H1 (cell line): Measurements from ENCODE around the gene C16orf46. TPM values are rescaled to one million over a fixed set of nuclear protein-coding genes. Genes with fewer than 3 reads are reported as not detected.

Source experiments
- CTCF ChIA-PET: fragments of 300-600 bp; sonication (Branson Sonifier 250); formaldehyde crosslinking; loops from one replicate; lab custom pipeline; 2021; ENCODE audit not compliant: partially characterized antibody; lab: Charles Lee
- POLR2A ChIA-PET: fragments of 300-600 bp; sonication (Branson Sonifier 250); formaldehyde crosslinking; loops from one replicate; lab custom pipeline; 2021; ENCODE audit warnings: inconsistent platforms; ENCODE audit not compliant: partially characterized antibody; lab: Charles Lee
- DNase-seq, 2 experiments: peaks; one replicate each; pipeline versions ENCODE4 v3.0.0 to v3.0.0-alpha.2; 2010 to 2022; ENCODE audit warnings: low spot score in 2 of 2, low read depth in 1 of 2, mixed read lengths in 1 of 2
- FAIRE-seq: peaks from 2 replicates; lab custom pipeline; 2011; peaks lifted over from hg19 to GRCh38; lab: Jason Lieb, UNC
- H2AFZ ChIP-seq: 2 replicates; pipeline ENCODE4 v1.8.1; 2012; ENCODE audit warnings: low read length, inconsistent platforms
- H2AK5ac ChIP-seq: 2 replicates; pipeline ENCODE4 v1.6.1; 2013; ENCODE audit warnings: low read depth, low read length
- H2BK120ac ChIP-seq: replicated peaks from 2 replicates; pipeline ENCODE3; 2013; ENCODE audit warnings: low read depth, low read length, inconsistent platforms
- H2BK12ac ChIP-seq: 2 replicates; pipeline ENCODE4 v1.6.1; 2013; ENCODE audit warnings: low read depth, low read length
- H2BK15ac ChIP-seq: 2 replicates; pipeline ENCODE4 v1.6.1; 2013; ENCODE audit warnings: low read length
- H2BK20ac ChIP-seq: 2 replicates; pipeline ENCODE4 v1.6.1; 2013; ENCODE audit warnings: low read length
- H2BK5ac ChIP-seq: 2 replicates; pipeline ENCODE4 v1.6.1; 2013; ENCODE audit warnings: low read depth, low read length
- H3K14ac ChIP-seq: 2 replicates; pipeline ENCODE4 v1.6.1; 2013; ENCODE audit warnings: inconsistent platforms; ENCODE audit not compliant: insufficient read length
- H3K18ac ChIP-seq: 2 replicates; pipeline ENCODE4 v1.6.1; 2013; ENCODE audit warnings: low read length; ENCODE audit errors: extremely low read depth
- H3K23ac ChIP-seq: 2 replicates; pipeline ENCODE4 v1.6.1; 2013; ENCODE audit warnings: inconsistent platforms; ENCODE audit not compliant: insufficient read length
- H3K23me2 ChIP-seq: 2 replicates; pipeline ENCODE4 v1.6.1; 2013; ENCODE audit warnings: low read depth, low read length
- H3K27ac ChIP-seq: 2 replicates; pipeline ENCODE4 v1.6.1; 2011; ENCODE audit warnings: low read depth, low read length, inconsistent platforms
- H3K27me3 ChIP-seq, 4 experiments: replicated peaks in 1 of 4; 1 replicate in 1 of 4; 2 replicates in 3 of 4; pipeline versions ENCODE4 v1.6.1 to v1.8.1; 2011 to 2013; ENCODE audit warnings: low read length in 3 of 4, mild to moderate bottlenecking in 3 of 4, inconsistent platforms in 2 of 4, mixed read lengths in 2 of 4, moderate library complexity in 1 of 4; ENCODE audit not compliant: control insufficient read depth in 3 of 4, insufficient read depth in 3 of 4; ENCODE audit errors: extremely low read depth in 1 of 4
- H3K36me3 ChIP-seq, 4 experiments: 2 replicates each; pipeline versions ENCODE4 v1.6.1 to v1.8.1; 2011 to 2013; ENCODE audit warnings: mild to moderate bottlenecking in 4 of 4, low read length in 3 of 4, moderate library complexity in 2 of 4, control low read depth in 1 of 4, inconsistent platforms in 1 of 4; ENCODE audit not compliant: insufficient read depth in 4 of 4, control insufficient read depth in 2 of 4
- H3K4ac ChIP-seq: replicated peaks from 2 replicates; pipeline ENCODE3; 2013; ENCODE audit warnings: low read length, low read depth, mixed read lengths, inconsistent platforms; ENCODE audit not compliant: insufficient read length
- H3K4me1 ChIP-seq, 4 experiments: replicated peaks in 1 of 4; 1 replicate in 1 of 4; 2 replicates in 3 of 4; pipeline versions ENCODE4 v1.6.1 to v1.8.1; 2011 to 2013; ENCODE audit warnings: low read length in 3 of 4, inconsistent platforms in 2 of 4, mixed read lengths in 1 of 4; ENCODE audit not compliant: insufficient read depth in 4 of 4, control insufficient read depth in 3 of 4
- H3K4me2 ChIP-seq, 2 experiments: 2 replicates each; pipeline versions ENCODE4 v1.6.1 to v1.8.1; 2011 to 2013; ENCODE audit warnings: low read depth in 2 of 2, low read length in 2 of 2, control low read depth in 1 of 2, inconsistent platforms in 1 of 2, mild to moderate bottlenecking in 1 of 2; ENCODE audit not compliant: insufficient read depth in 1 of 2
- H3K4me3 ChIP-seq, 4 experiments: fragments of 200-600, 300-600 bp in 1 of 4; sonication (generic), shearing (Covaris generic), sonication (Bioruptor Twin) in 1 of 4; 2 replicates each; pipeline versions ENCODE4 v1.5.1 to v1.8.1; 2011 to 2016; ENCODE audit warnings: low read length in 4 of 4, low read depth in 3 of 4, control low read depth in 2 of 4, inconsistent platforms in 2 of 4, mild to moderate bottlenecking in 2 of 4, mixed read lengths in 1 of 4, moderate library complexity in 1 of 4; ENCODE audit not compliant: insufficient read depth in 2 of 4; ENCODE audit errors: extremely low read depth in 1 of 4
- H3K56ac ChIP-seq: replicated peaks from 2 replicates; pipeline ENCODE3; 2013; ENCODE audit warnings: low read depth, mild to moderate bottlenecking, mixed read lengths, low read length, inconsistent platforms; ENCODE audit not compliant: insufficient read length
- H3K79me1 ChIP-seq: 2 replicates; pipeline ENCODE4 v1.6.1; 2013; ENCODE audit warnings: low read depth, low read length, control low read depth
- H3K79me2 ChIP-seq, 2 experiments: 2 replicates each; pipeline versions ENCODE4 v1.6.1 to v1.8.1; 2012 to 2013; ENCODE audit warnings: low read length in 2 of 2, mild to moderate bottlenecking in 2 of 2, inconsistent platforms in 1 of 2; ENCODE audit not compliant: insufficient read depth in 2 of 2, control insufficient read depth in 1 of 2
- H3K9ac ChIP-seq, 4 experiments: replicated peaks in 1 of 4; 1 replicate in 1 of 4; 2 replicates in 3 of 4; pipeline versions ENCODE4 v1.6.1 to v1.8.1; 2011 to 2013; ENCODE audit warnings: low read depth in 3 of 4, low read length in 3 of 4, control low read depth in 2 of 4, mild to moderate bottlenecking in 2 of 4, moderate library complexity in 2 of 4, inconsistent platforms in 1 of 4; ENCODE audit errors: extremely low read depth in 1 of 4
- H3K9me3 ChIP-seq, 2 experiments: 2 replicates each; pipeline versions ENCODE4 v1.6.1 to v1.8.1; 2012 to 2013; ENCODE audit warnings: mild to moderate bottlenecking in 2 of 2, moderate library complexity in 2 of 2, control low read depth in 1 of 2, inconsistent platforms in 1 of 2, low read depth in 1 of 2, low read length in 1 of 2, mixed read lengths in 1 of 2; ENCODE audit not compliant: insufficient read depth in 2 of 2
- H4K20me1 ChIP-seq, 2 experiments: replicated peaks in 1 of 2; 2 replicates each; pipeline versions ENCODE3 to v1.8.1; 2011 to 2013; ENCODE audit warnings: inconsistent platforms in 2 of 2, low read length in 2 of 2, mild to moderate bottlenecking in 1 of 2; ENCODE audit not compliant: insufficient read depth in 2 of 2, control insufficient read depth in 1 of 2
- H4K5ac ChIP-seq: 2 replicates; pipeline ENCODE4 v1.6.1; 2013; ENCODE audit warnings: low read length, low read depth, mixed read lengths, inconsistent platforms; ENCODE audit not compliant: insufficient read length
- H4K8ac ChIP-seq: 2 replicates; pipeline ENCODE4 v1.8.0; 2013; ENCODE audit warnings: mild to moderate bottlenecking, moderate library complexity, low read length, inconsistent platforms; ENCODE audit not compliant: insufficient read depth; ENCODE audit errors: extremely low read depth
- H4K91ac ChIP-seq: replicated peaks from 2 replicates; pipeline ENCODE3; 2013; ENCODE audit warnings: low read length, mixed read lengths, inconsistent platforms; ENCODE audit not compliant: insufficient read length
- KDM5A ChIP-seq: fragments of 200-600 bp; IDR thresholded peaks from 2 replicates; pipeline ENCODE4 v1.7.1; 2012; ENCODE audit warnings: mild to moderate bottlenecking, low read length, inconsistent platforms, mixed read lengths
- PHF8 ChIP-seq: fragments of 200-600 bp; sonication (generic); conservative IDR thresholded peaks from 2 replicates; pipeline ENCODE4 v1.7.1; 2012; ENCODE audit warnings: low read depth, mild to moderate bottlenecking, inconsistent platforms, low read length, moderate library complexity
- POU5F1 ChIP-seq: IDR thresholded peaks from 2 replicates; pipeline ENCODE4 v1.6.1; 2011; ENCODE audit warnings: low read depth, mild to moderate bottlenecking, low read length, moderate library complexity
- RXRA ChIP-seq: IDR thresholded peaks from 2 replicates; pipeline ENCODE4 v1.6.1; 2011; ENCODE audit warnings: low read depth, mild to moderate bottlenecking, low read length, moderate library complexity; ENCODE audit not compliant: insufficient read depth
- WGBS, 2 experiments: shearing (Covaris generic) in 1 of 2; methylation state at CpG; one replicate each; pipeline versions ENCODE4 v1.1.6 to v1.1.7; 2013 to 2015; ENCODE audit warnings: low lambda C conversion rate in 2 of 2, mixed read lengths in 2 of 2, inconsistent platforms in 1 of 2, low coverage in 1 of 2, missing lambda C conversion rate in 1 of 2; ENCODE audit not compliant: insufficient replicate concordance in 2 of 2, insufficient coverage in 1 of 2, insufficient read length in 1 of 2; ENCODE audit errors: extremely low coverage in 1 of 2, missing lambda C conversion rate in 1 of 2; 5-methylcytosine and 5-hydroxymethylcytosine counted together
- polyA plus RNA-seq, 7 experiments: library from polyadenylated mRNA; depleted of rRNA in 3 of 7; stranded (reverse) in 5 of 7; unstranded in 2 of 7; fragments of >200 nt in 5 of 7; fragments of 200-250 nt in 2 of 7; gene quantifications; 1 replicate in 5 of 7; 2 replicates in 1 of 7; 4 replicates in 1 of 7; pipeline versions ENCODE4 v1.2.1 to v1.2.3, GENCODE V29; 2011 to 2013; ENCODE audit warnings: missing spikeins in 2 of 7, mixed read lengths in 2 of 7
- total RNA-seq: library from RNA; stranded (reverse); fragmentation: NEBNext Ultra II Directional; extraction: Animal tissue kit (Norgen Biotek cat#: 25700); gene quantifications from 2 replicates; pipeline ENCODE4 v1.2.1, GENCODE V29; 2021
- TF ChIP-seq, protein P1 (sequence below), 3 experiments: IDR thresholded peaks; 1 replicate in 2 of 3; 2 replicates in 1 of 3; pipeline versions ENCODE4 v1.5.1 to v1.6.1; 2011; ENCODE audit warnings: low read length in 3 of 3, mild to moderate bottlenecking in 3 of 3, inconsistent platforms in 2 of 3, low read depth in 1 of 3, moderate library complexity in 1 of 3; ENCODE audit not compliant: insufficient read depth in 1 of 3; ENCODE audit errors: control extremely low read depth in 1 of 3
- TF ChIP-seq, protein P2 (sequence below): IDR thresholded peaks from 2 replicates; pipeline ENCODE4 v1.6.1; 2012; ENCODE audit warnings: low read length, inconsistent platforms

Gene C16orf46
- total and polyA plus RNA-seq, 2 of the 8 experiments (the other 6 are each of a cell fraction or from before 2014, with no cell fraction given), result 0.48 to 0.60 TPM

DNA sequence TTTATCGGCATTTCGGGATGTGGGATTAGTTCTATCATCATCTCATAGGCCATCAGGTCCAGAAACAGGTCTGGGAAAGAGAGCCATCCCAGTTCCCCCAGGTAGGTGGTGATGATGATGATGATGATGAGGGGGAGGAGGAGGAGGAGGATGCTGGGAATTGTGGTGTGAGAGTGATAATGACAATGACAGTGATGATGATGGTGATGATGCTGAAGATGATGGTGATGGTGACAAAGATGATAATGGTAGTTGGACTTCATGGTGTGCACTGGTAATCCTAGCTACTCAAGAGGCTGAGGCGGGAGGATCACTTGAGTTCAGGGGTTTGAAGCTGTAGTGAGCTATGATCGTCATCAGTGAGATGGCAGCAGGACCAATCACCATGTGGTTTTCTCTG, 35.4 kb upstream of the C16orf46 start:
- Histone ChIP-seq H3K14ac (no peak overlapping the region), H3K36me3 (no peaks in the 10 kb centered on the region), H3K27ac (no peak overlapping the region), H2BK120ac (no peak overlapping the region), H3K23ac (no peak overlapping the region), H3K9me3 (no peaks in the 10 kb centered on the region), H3K79me2 (no peaks in the 10 kb centered on the region), H4K91ac (no peak overlapping the region), H2AK5ac (no peak overlapping the region), H4K5ac (no peak overlapping the region), H4K20me1 (no peaks in the 10 kb centered on the region), H2BK15ac (no peak overlapping the region), H2AFZ (no peak overlapping the region), H2BK20ac (no peak overlapping the region), H4K8ac (no peak overlapping the region), H3K23me2 (no peaks in the 10 kb centered on the region), H3K56ac (no peak overlapping the region), H2BK5ac (no peak overlapping the region), H3K4ac (no peak overlapping the region), H3K4me1 (no peaks in the 10 kb centered on the region), H3K9ac (no peak overlapping the region), H3K27me3 (no peaks in the 10 kb centered on the region), H2BK12ac (no peak overlapping the region), H3K4me3 (no peak overlapping the region), H3K4me2 (no peak overlapping the region), H3K18ac (no peak overlapping the region), H3K79me1 (no peaks in the 10 kb centered on the region)
- WGBS, 2 experiments, result 89% methylated on average over 4 of the region's 4 CpGs; no CpG with 5 or more reads in 1 of the 2 experiments
- FAIRE-seq (no peak), DNase-seq (no peak)
- TF ChIP-seq KDM5A (no peak), PHF8 (no peak), RXRA (no peak), POU5F1 (no peak)
- TF ChIP-seq, protein P1, sequence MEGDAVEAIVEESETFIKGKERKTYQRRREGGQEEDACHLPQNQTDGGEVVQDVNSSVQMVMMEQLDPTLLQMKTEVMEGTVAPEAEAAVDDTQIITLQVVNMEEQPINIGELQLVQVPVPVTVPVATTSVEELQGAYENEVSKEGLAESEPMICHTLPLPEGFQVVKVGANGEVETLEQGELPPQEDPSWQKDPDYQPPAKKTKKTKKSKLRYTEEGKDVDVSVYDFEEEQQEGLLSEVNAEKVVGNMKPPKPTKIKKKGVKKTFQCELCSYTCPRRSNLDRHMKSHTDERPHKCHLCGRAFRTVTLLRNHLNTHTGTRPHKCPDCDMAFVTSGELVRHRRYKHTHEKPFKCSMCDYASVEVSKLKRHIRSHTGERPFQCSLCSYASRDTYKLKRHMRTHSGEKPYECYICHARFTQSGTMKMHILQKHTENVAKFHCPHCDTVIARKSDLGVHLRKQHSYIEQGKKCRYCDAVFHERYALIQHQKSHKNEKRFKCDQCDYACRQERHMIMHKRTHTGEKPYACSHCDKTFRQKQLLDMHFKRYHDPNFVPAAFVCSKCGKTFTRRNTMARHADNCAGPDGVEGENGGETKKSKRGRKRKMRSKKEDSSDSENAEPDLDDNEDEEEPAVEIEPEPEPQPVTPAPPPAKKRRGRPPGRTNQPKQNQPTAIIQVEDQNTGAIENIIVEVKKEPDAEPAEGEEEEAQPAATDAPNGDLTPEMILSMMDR (IDR thresholded peaks at IDR 0.05; ENCODE audit: control extremely low read depth in 1 of 3, insufficient read depth in 1 of 3, low read depth in 1 of 3, low read length in 3 of 3), result no peak
- TF ChIP-seq, protein P2, sequence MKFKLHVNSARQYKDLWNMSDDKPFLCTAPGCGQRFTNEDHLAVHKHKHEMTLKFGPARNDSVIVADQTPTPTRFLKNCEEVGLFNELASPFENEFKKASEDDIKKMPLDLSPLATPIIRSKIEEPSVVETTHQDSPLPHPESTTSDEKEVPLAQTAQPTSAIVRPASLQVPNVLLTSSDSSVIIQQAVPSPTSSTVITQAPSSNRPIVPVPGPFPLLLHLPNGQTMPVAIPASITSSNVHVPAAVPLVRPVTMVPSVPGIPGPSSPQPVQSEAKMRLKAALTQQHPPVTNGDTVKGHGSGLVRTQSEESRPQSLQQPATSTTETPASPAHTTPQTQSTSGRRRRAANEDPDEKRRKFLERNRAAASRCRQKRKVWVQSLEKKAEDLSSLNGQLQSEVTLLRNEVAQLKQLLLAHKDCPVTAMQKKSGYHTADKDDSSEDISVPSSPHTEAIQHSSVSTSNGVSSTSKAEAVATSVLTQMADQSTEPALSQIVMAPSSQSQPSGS, result no peak
- POLR2A ChIA-PET, result interaction anchor here (1.0 kb wide), 1 partner anchor 26 kb away, joined by 3 read pairs; no protein-coding TSS in a partner anchor
- CTCF ChIA-PET, result no interaction called here
